ENCODE results near the gene RSAD1. TPM values are rescaled to one million over a fixed set of nuclear protein-coding genes. Genes with fewer than 3 reads are reported as not detected.

Gene RSAD1
- total and polyA plus RNA-seq, 10 of the 15 experiments (the other 5 are each of a cell fraction or from before 2014, with no cell fraction given), result 2.5 to 28.1 (median 22.6) TPM

- no peak for TF ChIP-seq MAX (IDR thresholded peaks at IDR 0.05; ENCODE audit: low read depth, low read length)
- no peak for TF ChIP-seq EP300 (IDR thresholded peaks at IDR 0.05; ENCODE audit: borderline replicate concordance in 1 of 2, control insufficient read depth in 1 of 2, low read depth in 2 of 2, low read length in 2 of 2)
- TF ChIP-seq RAD21 (IDR thresholded peaks at IDR 0.05; ENCODE audit: insufficient read depth, low read depth, low read length), result no peak
- TF ChIP-seq NFXL1 (IDR thresholded peaks at IDR 0.05; ENCODE audit: borderline replicate concordance), result no peak
- no peak for TF ChIP-seq POU2F2 (IDR thresholded peaks at IDR 0.05; ENCODE audit: borderline replicate concordance, low read depth, low read length)
- Histone ChIP-seq H3K36me3 (ENCODE audit: control insufficient read depth in 2 of 2, insufficient read depth in 2 of 2, low read length in 1 of 2) (no peaks in the 10 kb centered on the region), H3K27me3 (replicated peaks in 1 of 2; ENCODE audit: control insufficient read depth in 2 of 2, insufficient read depth in 2 of 2, low read length in 1 of 2) (no peaks in the 10 kb centered on the region), H3K4me3 (no peak overlapping the region), H3K4me2 (ENCODE audit: control insufficient read depth, insufficient read depth) (no peak overlapping the region), H2AFZ (ENCODE audit: control insufficient read depth, low read depth, low read length) (no peak overlapping the region), H4K20me1 (ENCODE audit: control insufficient read depth, insufficient read depth) (no peaks in the 10 kb centered on the region), H3K4me1 (ENCODE audit: control insufficient read depth, insufficient read depth, low read length) (no peaks in the 10 kb centered on the region), H3K9me3 (replicated peaks; ENCODE audit: control insufficient read depth, insufficient read depth, low read length) (no peaks in the 10 kb centered on the region), H3K9ac (ENCODE audit: control insufficient read depth, insufficient read depth, low read length) (no peak overlapping the region), H3K79me2 (ENCODE audit: control insufficient read depth, insufficient read depth, low read length) (no peaks in the 10 kb centered on the region), H3K27ac (ENCODE audit: control insufficient read depth, insufficient read depth) (no peak overlapping the region)
- no peak for DNase-seq (ENCODE audit: low read depth, low spot score)
- FAIRE-seq, result no peak
- in situ Hi-C loops (cut with MboI), result no loop called here
- RAD21 ChIA-PET (ENCODE audit: unreplicated experiment), result interaction anchor here (0.6 kb wide), 1 partner anchor 12 kb away, joined by 3 read pairs; no protein-coding TSS in a partner anchor
- POLR2A ChIA-PET, result interaction anchor here (0.5 kb wide), 1 partner anchor 14 kb away, joined by 4 read pairs; no protein-coding TSS in a partner anchor
- SMC1A ChIA-PET (ENCODE audit: uncharacterized antibody, unreplicated experiment), result interaction anchor here (0.6 to 1.1 kb wide), 2 partner anchors 9 to 212 kb away, joined by 3 read pairs; no protein-coding TSS in a partner anchor
- no TSS peak for BruUV-seq (replicated peaks)
- intact Hi-C loops (cut with micrococcal nuclease; ENCODE audit: unreplicated experiment), result no loop called here
- CTCF ChIA-PET, result interaction anchor here (1.4 to 2.5 kb wide), 3 partner anchors 10 to 350 kb away, joined by 3 to 12 read pairs (median 4); partner anchors contain the start of gene RSAD1
- ATAC-seq, result no peak
- 79% methylated on average over 8 of the region's 8 CpGs for WGBS (ENCODE audit: insufficient coverage, insufficient replicate concordance, low lambda C conversion rate, missing lambda C conversion rate)
These were observed 13.6 kb downstream of the RSAD1 start for GRCh38 chr17:50492214-50492613.

GRCh38 chr17:50493744-50494143 is 15.1 kb downstream of the RSAD1 start:
- CTCF ChIA-PET, result interaction anchor here (1.0 to 2.5 kb wide), 6 partner anchors 10 to 349 kb away, joined by 4 to 12 read pairs (median 4); no protein-coding TSS in a partner anchor
- SMC1A ChIA-PET (ENCODE audit: uncharacterized antibody, unreplicated experiment), result interaction anchor here (1.0 to 1.8 kb wide), 5 partner anchors 9 to 202 kb away, joined by 3 to 5 read pairs (median 4); no protein-coding TSS in a partner anchor
- intact Hi-C loops (cut with micrococcal nuclease; ENCODE audit: unreplicated experiment) (no loop called here), in situ Hi-C loops (cut with MboI) (no loop called here)
- POLR2A ChIA-PET, result interaction anchor here (0.7 kb wide), 1 partner anchor 160 kb away, joined by 5 read pairs; no protein-coding TSS in a partner anchor
- FAIRE-seq, result no peak
- Histone ChIP-seq H3K4me2 (ENCODE audit: control insufficient read depth, insufficient read depth) (no peak overlapping the region), H3K27me3 (replicated peaks in 1 of 2; ENCODE audit: control insufficient read depth in 2 of 2, insufficient read depth in 2 of 2, low read length in 1 of 2) (no peaks in the 10 kb centered on the region), H3K27ac (ENCODE audit: control insufficient read depth, insufficient read depth) (no peak overlapping the region), H3K4me3 (no peak overlapping the region), H2AFZ (ENCODE audit: control insufficient read depth, low read depth, low read length) (no peak overlapping the region), H3K9ac (ENCODE audit: control insufficient read depth, insufficient read depth, low read length) (no peak overlapping the region), H3K79me2 (ENCODE audit: control insufficient read depth, insufficient read depth, low read length) (no peaks in the 10 kb centered on the region), H4K20me1 (ENCODE audit: control insufficient read depth, insufficient read depth) (no peaks in the 10 kb centered on the region), H3K4me1 (ENCODE audit: control insufficient read depth, insufficient read depth, low read length) (no peaks in the 10 kb centered on the region), H3K36me3 (ENCODE audit: control insufficient read depth in 2 of 2, insufficient read depth in 2 of 2, low read length in 1 of 2) (no peaks in the 10 kb centered on the region), H3K9me3 (replicated peaks; ENCODE audit: control insufficient read depth, insufficient read depth, low read length) (no peaks in the 10 kb centered on the region)
- no peak for ATAC-seq
- RAD21 ChIA-PET (ENCODE audit: unreplicated experiment), result interaction anchor here (1.0 kb wide), 1 partner anchor 10 kb away, joined by 6 read pairs; no protein-coding TSS in a partner anchor
- TF ChIP-seq TCF7 (IDR thresholded peaks at IDR 0.05; ENCODE audit: borderline replicate concordance), result no peak
- TF ChIP-seq POU2F2 (IDR thresholded peaks at IDR 0.05; ENCODE audit: borderline replicate concordance, low read depth, low read length), result no peak
- no peak for TF ChIP-seq MEF2B (IDR thresholded peaks at IDR 0.05; ENCODE audit: partially characterized antibody, poor library complexity, severe bottlenecking)
- no peak for TF ChIP-seq PAX8 (IDR thresholded peaks at IDR 0.05)
- TF ChIP-seq SREBF2 (IDR thresholded peaks at IDR 0.05; ENCODE audit: low read length), result no peak
- TF ChIP-seq GATAD2B (conservative IDR thresholded peaks at IDR 0.05; ENCODE audit: low read depth), result no peak
- BruUV-seq (replicated peaks), result no TSS peak
- WGBS (ENCODE audit: insufficient coverage, insufficient replicate concordance, low lambda C conversion rate, missing lambda C conversion rate), result 4% methylated on average over 3 of the region's 3 CpGs
- no peak for DNase-seq (ENCODE audit: low read depth, low spot score)

All from GM12878 (cell line).